HG03354 (cell line): ENCODE data around the gene CEP128.
A peak's percentile ranks its signal among the peaks of the same experiment; 100 is the strongest.

ENCODE experiments used
- ATAC-seq: cut with Tn5 transposase; IDR thresholded peaks from one replicate; pipeline ENCODE4 v1.9.1; 2021; ENCODE audit warnings: mild to moderate bottlenecking; ENCODE audit not compliant: unreplicated experiment, poor library complexity, severe bottlenecking

Gene CEP128

DNA sequence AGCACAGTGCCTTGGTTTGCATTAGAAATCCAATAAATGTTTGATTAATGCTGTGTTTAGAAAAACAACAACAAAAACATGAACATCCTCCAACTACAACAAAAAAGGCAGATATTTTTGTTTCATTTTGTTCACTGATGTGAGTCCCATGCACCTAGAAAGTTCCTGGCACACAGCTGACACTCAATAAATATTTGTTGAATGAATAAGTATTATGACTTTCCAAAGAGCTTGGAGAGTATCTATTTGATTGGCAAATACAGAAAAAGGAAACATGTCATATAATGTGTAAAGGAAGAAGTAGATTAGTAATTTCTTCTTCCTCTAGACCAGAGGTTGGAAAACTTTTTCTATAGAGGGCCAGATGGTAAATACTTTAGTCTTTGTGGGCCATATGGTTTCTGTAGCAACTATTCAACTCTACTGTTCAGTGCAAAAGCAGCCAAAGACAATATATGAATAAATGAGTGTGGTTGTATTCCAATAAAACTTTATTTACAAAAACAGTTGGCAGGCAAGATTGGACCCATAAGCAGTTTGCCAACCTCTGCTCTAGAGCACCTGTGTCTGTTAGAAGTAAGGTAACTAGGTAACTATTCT is 417.9 kb downstream of the CEP128 start:
- no peak for ATAC-seq

DNA sequence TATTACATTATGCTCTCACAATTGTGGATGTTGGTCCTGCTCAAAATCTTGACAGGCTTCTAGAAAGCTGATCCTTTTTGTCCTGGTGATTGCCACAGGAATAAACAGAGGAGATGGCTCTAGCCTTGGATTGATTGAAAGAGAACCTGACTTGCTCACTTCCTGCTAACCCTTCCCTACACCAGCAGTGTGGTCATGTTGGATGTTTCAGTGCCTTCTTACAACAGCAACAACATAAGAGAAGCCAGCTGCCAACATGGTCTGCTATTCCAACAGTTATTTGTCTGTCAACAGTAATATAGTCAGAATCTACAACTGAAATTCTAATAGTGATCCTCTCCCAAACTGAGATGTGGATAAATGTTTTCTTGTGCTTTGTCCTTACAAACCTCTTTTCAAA is 418.6 kb downstream of the CEP128 start:
- no peak for ATAC-seq

DNA sequence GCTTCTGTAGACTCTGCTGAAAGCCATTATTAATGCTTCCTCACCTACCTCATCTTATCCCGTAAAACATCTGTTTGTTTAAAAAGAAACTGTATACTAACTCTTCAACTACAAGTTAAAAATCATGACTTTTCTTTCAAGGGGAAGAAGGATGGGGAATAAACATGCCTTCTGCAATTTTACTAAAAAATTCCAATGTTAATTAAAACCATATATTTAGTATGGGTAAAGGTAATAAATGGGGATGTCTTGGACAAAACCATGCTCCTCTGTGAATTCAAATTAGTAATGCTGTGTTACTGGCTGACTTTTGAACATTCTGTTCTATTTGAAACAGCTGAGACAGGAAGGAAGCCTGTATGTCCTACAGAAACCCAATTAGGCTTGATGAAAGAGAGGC is 419.1 kb downstream of the CEP128 start:
- ATAC-seq, result no peak

DNA sequence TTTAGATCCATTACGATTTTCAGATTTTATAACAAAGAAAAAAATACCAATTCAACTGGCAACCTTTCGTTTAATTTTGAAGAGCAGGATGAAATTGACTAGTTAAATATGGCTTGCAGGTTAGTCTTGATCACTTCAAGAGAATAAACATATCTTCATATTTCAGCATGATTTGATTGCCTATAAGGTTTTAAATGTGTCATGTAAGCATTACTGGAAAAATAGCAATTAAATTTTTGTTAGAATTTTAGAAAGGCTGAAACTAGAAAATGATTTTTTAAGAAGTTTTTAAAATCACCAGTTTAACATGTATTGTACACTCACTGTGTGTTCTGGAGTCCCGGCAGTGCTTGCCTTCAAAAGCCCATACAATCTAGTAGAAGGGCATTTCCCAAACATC is 420.1 kb downstream of the CEP128 start:
- no peak for ATAC-seq

DNA sequence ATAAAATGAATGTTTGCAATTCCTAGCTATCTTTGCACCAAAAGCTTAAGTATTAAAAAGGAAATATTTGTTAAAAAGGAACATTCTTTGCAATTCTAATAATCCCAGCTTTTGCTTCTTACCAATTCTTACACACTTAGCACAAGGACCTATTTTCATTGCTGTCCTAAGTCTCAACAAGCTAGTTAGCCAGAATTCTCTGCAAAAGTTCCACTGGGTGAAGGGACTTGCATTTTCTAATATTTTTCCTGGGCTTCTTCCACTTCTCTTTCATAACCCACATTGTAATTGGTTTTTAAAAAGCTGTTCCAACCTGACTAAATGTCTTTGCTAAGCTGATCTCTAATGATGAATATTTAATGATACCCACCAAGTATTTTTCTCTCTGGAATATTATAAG is 422.5 kb downstream of the CEP128 start:
- ATAC-seq, result no peak

DNA sequence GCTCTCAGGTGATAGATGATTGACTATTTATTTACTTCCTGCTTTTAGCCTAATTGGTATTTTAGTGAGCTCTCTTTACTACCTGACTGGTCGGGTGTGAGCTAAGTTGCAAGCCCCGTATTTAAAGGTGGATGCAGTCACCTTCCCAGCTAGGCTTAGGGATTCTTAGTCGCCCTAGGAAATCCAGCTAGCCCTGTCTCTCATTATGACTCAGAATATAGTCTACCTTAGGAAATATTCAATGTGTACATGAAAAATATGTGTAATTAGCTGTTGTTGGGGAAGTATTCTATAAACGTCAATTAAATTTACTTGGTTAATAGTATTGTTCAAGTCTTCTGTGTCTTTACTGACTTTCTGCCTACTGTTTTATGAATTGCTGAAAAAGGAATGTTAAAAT is 423.4 kb downstream of the CEP128 start:
- no peak for ATAC-seq

DNA sequence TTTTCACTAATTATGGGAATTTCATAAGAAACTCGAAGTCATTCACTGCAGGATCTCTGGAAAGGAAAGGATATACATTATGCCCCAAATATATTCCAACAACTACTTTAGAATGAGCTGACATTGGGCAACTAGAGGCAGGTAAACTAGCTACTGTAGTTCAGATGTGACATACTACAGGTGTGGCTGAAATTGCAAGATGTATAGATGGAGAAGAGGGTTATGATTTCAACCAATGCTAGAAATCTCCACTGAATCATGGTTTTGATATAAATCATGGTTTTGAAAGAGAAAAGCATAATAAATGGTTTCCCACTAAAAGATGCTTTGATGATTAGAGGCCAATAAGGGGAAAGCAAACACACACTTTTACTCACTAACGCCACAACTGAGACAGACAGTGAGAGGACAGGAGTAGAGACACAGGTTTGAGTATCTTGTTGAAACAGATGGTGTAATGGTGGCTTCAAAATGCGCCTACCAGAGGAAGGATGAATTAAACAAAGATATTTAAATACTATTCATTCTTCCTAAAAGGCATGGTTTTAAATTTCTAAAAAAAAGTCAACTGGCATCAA is 434.2 kb downstream of the CEP128 start:
- no peak for ATAC-seq

DNA sequence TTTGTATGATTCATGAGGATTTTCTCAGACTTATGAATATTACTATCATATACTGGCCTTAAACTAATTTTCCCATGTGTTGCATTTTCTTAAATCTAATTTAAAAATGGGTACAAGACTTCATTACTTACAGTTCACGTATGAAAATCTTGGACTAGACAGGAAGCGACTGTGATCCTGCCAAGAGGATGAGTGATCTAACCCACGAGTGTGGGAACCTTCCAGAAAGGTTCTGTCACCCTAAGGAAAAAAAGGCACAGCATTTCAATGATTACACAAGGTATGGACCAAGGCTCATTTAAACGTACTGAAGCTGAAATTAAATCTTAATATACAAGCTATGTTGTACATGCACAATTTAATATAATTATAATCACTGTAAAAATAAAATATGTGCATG is 436.8 kb downstream of the CEP128 start:
- ATAC-seq, result no peak

DNA sequence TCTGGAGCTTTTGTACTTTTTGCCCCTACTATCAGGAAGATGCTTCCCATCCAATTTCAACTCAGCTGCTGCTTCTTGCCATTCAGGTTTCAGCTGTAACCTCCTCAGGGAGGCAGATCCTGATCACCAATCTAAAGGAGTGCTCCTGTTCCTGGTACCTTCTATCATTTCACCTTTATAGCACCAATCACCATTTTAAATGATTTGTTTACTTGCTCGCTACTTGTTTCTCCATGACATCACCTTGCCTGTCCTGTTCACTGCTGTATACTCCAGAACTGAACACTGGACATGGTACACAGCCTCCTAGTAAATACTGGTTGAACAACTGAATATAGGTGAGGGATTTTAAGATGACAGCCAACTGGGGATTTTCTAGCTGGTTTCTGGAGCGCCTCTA is 443.0 kb downstream of the CEP128 start:
- ATAC-seq, result no peak

DNA sequence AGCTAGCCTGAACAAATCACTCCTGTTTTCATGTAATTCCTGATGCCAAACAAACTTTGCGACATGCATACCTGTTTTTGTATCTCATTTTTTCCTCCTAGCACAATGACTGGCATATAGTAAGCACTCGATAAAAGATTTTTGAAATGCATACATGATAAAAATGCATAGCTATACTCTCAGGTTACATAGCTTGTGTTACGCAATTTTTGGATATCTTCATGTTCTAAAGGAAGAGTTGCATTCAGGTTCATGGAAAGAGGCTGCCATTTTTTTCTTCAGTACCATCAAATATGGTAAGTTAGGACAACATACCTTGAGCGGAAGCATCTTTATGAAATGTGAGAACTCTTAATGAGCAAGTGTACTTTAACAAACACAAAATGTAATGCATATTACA is 445.4 kb downstream of the CEP128 start:
- no peak for ATAC-seq

DNA sequence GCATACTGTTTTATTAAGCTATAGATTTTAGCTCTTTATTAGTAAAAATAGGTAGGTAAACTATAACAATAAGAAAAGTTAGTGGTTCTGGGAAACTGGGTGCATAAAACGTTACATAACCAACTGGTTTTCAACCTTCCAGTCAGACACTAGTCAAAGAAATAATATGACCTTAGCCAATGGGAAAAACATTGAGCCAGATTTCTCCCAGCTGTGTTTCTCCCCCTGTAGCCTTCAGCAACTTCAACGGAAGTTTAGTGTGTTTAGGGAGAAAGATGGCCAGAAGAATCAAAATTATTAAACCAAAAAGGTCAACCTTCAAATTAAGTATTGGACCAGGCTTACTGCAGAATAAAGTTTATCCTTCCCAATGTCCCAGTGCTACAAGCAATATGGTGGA is 446.8 kb downstream of the CEP128 start:
- no peak for ATAC-seq

DNA sequence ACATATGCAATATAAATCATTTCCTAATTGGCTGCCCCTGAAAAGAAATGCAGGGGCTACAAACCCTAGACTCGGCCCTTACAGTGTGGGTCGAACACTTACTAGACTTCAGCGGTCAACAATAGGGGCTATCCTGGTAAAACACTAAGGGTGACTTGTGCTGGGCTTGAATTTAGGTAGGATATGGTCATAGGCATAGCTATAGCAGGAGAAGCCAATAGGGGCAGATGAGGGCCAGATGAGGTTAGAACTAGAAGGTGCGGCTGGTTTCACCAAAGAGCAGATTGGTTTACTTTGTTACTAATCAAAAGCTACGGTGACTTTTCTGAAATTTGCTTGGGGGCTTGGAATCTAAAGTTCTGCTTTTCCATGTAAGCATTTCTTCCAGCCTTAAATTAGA is 447.9 kb downstream of the CEP128 start:
- no peak for ATAC-seq

DNA sequence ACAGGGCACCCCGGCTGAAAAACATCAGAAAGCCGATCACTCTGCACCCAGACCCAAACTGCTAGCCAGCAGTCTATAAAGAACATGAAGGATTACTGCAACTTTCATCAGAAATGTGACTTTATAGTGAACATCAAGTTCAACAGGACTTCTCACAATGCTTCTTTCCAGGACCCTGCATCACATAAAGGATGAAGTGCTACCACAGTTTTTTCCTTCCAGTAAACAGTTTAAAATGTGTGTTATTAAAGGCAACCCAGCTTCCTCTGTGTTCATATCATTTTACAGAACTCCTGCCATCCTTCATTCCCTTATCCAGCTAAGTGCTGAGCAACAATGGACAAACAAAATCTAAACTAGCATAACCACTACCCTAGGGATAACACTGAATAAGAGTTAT is 449.9 kb downstream of the CEP128 start:
- ATAC-seq, result no peak

DNA sequence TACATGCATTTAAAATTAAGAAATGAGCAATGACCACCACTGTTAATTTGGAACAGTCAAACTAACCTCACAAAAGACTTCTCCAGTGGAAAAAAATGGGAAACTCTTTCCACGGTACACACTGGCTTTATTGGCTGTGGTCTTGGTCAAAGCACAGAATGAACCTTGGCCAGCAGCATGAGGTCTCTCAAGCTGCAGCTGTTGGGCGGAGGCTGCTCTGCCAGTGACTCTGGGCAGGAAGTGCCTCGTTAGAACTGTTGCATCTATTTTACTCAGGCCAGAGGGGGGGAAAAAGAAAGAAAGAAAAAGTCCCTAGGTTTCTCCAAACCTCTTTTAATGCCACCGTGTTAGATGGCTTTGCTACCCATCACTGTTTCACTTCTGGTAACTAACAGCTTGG is 450.4 kb downstream of the CEP128 start:
- peak; percentile 91 for ATAC-seq

DNA sequence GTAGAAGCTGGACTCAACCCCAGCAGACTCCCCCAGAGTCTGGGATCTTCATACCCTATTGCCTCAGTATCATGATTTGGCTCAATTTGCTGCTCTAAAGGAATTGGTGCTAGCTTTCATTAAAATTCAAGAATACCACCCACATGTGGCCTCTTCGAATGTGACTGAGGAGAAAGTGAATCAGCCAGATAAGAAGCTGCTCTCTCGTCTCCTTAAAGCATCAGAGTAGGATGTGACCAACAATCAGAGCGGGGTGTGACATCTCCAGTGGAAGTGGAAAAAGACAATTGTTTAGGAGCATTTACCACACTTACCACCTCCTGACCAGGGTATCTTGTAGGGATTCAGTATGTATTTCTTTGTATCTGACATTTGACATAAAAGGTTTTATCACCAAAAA is 452.0 kb downstream of the CEP128 start:
- ATAC-seq, result no peak

DNA sequence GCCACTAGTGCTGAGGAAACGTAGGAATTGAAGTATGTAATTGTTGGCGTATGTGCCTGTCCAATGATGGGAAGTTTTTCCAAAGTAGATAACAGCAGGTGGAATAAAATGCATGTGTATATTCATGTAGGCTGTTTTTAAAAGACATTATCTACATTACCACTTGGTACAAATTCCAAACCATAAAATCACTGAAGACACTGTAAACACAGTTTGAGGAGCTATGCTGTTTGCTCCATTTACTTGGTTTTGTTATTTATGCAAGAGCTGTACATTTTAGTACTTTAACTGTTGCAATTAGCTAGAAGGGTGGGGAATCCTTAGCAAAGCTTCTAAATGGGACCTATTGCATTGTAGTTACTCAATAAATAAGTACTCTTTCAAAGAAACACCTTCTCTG is 455.8 kb downstream of the CEP128 start:
- ATAC-seq, result no peak

DNA sequence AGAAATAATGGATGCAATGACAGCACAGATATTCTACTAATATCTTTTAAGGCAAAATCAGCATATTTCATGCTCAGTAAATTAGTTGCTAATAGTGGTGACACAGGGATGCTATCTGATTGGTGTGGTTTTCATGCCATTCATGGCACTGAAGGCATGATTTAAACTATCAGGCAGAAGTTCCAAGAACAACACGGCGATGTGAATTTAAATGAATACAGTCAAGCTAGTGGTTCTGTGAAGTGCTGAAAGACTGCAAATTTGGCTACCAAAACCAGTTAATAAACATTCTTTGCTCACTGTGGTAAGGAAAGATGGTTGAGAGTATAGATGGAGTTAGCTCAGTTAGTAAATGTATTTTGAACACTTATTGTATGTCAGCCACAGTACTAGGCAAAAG is 458.2 kb downstream of the CEP128 start:
- no peak for ATAC-seq

DNA sequence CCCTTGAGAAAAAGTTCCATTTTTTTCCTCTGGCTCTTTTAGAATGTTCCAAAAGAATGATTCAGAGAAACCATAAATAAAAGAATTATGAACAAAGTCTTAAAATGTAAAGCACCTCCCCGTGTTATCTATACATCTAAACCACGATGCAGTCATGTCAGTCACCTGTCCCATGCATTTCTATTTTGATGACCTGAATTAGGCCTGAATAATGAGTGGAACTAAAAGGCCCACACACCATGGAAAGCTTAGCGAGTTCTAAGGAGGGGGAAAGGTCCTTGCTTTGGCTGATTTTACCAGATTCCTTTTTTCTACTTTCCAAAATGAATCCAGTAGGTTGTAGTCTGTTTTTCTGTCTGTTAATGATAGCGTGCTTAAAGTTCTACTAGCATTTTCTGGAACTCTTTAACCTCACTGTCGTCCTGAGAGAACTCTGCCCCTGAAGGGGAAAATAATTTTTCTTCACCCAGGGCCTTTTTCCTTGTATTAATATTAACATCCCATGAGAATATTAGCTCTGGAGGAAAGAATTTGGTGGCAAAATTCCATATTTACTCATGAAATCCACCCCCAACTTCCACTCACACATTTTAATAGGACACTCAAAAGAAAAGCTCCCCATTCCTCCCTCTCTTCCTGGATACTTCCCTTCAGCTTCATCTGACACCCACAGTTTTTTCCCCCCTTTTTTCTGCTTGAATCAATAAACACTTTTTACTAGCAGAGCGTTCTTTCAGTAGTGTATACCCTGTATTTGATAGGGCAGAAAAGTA is 464.0 kb downstream of the CEP128 start:
- no peak for ATAC-seq

DNA sequence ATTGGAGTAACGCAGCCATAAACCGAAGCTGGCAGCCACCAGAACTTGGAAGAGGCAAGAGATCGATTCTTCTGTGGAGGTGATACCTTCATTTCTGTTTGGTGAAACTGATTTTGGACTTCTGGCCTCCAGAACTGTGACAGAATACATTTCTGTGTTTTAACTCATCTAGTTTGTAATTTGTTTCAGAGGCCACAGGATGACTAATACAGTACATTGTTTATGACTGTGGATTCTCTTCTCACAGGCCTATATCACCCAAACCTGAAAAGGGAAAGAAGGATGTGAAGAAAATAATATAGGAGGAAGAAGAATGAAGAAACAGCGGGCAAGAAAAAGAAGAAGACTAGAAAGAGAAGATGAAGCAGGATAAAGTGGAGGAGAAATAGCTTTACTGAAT is 466.5 kb downstream of the CEP128 start:
- no peak for ATAC-seq

DNA sequence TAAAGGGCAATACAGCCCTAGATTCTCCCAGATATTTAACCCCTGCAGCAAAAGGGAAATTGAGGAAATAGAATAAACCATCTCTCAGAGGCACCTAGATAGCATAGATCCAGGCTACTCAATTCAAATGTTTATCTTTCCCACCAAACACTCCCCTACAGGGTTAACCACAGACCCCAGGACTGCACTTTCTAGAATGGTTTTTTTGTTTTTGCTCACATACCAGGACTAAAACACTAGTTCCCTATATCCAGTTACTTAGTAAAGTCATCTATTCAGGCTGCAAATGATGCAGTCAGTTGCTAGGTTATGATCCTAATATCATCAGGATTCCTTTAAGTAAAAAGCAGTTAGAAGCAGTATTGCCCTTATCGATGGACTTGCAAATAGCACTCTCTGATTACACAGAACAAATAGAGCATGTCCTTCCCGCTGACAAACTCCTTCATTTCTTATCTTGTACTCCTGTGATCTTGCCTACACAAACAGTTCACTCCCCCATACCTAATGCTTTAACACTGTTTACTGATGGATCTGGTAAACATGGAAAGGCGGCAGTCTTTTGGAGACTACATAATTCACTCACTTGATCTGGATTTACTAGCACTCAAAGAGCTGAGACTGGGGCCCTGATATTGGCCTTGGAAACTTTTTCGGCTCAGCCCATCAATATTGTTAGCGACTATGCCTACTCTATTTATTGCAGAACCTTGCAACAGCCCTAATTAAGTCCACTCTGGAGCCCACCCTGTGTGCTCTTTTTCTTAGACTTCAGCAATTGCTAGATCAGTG is 473.0 kb downstream of the CEP128 start:
- no peak for ATAC-seq
